Neural progenitor cell (in vitro differentiated cells): ENCODE data around the gene EMP2.

Experiments used
- CTCF ChIP-seq: fragments of 200-600 bp; sonication (generic); IDR thresholded peaks from 2 replicates; pipeline ENCODE4 v1.5.1; 2017; ENCODE audit warnings: antibody characterized with exemption, mild to moderate bottlenecking
- EZH2 ChIP-seq: fragments of 200-600 bp; sonication (generic); IDR thresholded peaks from 2 replicates; pipeline ENCODE4 v1.6.1; 2017; ENCODE audit warnings: antibody characterized with exemption, mild to moderate bottlenecking, moderate library complexity

- TF ChIP-seq CTCF (no peak), EZH2 (no peak)
Observed at GRCh38 chr16:10518479-10519041, 61.8 kb downstream of the EMP2 start.
